NCI-H2196 treated with DMSO at 0.1 percent for 48 hours (cell line): ENCODE data around the gene NT5DC3.
"Not testable (repeated sequence)": the region's sequence is repeated elsewhere in the genome, so short reads cannot be mapped to it uniquely, and the experiment has no call there.

Experiments used
- DNase-seq: peaks from one replicate; lab custom pipeline; 2025; ENCODE audit not compliant: unreplicated experiment; lab: John Stamatoyannopoulos, UW

The NT5DC3 gene

DNA sequence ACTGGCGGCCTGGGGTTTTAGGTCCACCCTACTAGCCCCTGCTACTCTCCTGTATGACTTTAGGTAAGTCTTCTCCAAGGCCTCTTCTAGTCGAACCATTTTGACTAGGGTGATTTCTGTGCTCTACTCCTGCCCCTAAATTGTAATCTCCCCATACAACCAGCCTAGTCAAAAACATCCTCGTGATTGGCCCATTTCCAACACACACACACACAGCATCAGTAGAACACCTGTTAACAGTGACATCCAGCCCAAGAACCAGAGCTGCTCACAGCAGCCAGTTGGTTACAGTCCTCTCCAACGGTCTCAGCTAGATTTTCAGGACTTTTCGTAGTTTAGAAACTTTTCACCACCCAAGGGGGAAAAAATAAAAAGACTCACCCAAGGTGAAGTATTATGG is 30.9 kb downstream of the NT5DC3 start:
- no peak for DNase-seq

DNA sequence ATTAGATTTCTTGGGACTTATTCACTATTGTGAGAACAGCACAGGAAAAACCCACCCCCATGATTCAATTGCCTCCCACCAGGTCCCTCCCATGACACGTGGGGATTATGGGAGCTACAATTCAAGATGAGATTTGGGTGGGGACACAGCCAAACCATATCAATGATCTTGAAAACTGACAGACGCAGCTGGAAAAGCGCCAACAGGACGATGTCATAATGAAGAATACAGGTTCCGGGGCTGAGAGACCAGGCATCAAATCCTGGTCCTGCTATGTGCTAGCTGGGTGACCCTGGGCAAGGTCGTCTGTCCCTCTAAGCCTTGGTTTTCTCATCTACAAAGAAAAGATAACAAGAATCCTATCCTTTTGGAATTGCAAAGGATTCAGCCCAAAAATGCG is 31.4 kb downstream of the NT5DC3 start:
- not testable (repeated sequence) for DNase-seq

DNA sequence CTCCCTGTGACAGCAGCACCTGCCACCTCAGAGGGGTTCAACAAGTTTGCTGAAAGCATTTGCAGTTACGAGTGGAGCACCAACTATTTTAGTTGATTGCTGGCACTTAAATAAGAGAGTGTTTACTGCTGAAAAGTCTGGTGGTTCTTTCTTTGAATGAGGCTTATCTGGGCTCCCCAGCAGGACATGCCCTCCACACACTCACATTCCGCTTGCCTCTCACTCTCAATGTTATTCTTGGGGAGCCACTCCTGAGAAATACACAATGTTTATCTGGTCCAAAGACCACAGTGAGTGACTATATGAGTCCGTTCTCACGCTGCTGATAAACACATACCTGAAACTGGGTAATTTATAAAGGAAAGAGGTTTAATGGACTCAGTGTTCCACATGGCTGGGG is 31.9 kb downstream of the NT5DC3 start:
- DNase-seq: no peak

DNA sequence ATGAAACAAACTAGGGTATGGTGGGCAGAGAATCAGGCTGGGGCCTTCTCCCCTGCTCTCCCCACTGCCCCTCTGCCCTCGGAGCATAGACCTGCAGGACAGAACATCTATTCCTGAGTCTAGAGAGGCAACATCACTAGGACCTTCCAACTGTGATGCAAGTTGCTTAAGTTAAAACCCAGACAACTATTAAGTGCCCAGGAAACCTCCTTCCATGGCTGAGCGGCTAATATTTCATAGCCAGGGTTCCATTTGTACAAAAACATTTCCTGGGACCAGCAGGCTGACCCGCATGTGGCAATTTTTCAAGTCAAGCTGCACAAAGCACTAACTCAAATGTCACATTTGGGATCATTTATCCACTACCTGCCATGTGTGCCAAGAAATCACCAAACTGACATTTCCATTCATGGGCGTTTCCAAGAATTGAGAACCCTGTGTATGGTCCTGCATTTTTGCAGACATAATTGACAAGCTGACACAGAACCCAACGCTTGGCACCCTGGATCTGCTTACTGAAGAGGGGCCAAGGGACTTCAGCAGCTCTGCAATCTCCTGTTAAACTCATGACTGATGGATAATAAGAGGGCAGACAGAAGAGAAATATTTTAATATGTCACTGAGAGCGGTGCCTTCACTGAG is 32.7 kb downstream of the NT5DC3 start:
- DNase-seq: no peak

DNA sequence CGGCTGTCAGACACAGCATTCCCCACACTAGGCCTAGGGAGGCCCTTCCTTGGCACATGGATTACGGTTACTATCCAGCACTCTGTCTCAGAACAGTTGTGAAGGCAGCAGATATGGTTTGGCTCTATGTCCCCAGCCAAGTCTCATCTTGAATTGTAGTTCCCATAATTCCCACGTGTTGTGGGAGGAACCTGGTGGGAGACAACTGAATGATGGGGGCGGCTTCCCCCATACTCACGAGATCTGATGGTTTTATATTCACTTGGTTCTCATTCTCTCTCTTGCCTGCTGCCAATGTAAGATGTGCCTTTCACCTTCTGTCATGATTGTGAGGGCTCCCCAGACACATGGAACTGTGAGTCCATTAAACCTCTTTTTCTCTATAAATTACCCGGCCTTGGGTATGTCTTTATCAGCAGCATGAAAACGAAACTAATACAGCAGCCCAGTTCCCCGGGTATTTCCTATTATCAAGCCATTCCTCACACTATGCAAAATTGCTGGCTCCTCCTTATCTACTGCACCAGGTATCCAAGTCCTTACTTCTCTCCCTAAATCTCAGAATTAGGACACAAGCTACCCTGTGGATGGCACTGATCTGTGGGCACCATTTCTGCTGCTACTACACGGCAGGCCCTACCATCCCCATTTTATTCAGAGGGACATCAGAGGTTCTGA is 33.3 kb downstream of the NT5DC3 start:
- no peak for DNase-seq

DNA sequence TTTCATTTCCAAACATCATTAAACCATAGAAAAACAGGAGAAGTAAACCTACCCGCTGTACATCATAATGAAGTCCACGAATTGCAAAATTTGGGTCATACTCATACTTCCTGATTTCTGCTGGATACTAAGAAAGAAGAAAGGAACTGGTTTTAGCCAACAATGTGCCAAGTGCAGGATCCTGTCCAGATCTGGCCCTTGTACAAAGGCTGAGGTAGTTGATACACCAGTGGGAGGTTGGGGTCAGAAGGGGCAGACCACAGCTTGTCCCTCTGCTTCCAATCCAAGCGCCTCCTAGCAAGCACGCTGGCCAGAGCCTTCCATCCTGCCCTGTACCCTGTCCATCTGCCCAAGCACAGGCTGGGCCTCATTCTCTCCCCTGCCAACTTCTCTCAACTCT is 34.2 kb downstream of the NT5DC3 start:
- DNase-seq: no peak

DNA sequence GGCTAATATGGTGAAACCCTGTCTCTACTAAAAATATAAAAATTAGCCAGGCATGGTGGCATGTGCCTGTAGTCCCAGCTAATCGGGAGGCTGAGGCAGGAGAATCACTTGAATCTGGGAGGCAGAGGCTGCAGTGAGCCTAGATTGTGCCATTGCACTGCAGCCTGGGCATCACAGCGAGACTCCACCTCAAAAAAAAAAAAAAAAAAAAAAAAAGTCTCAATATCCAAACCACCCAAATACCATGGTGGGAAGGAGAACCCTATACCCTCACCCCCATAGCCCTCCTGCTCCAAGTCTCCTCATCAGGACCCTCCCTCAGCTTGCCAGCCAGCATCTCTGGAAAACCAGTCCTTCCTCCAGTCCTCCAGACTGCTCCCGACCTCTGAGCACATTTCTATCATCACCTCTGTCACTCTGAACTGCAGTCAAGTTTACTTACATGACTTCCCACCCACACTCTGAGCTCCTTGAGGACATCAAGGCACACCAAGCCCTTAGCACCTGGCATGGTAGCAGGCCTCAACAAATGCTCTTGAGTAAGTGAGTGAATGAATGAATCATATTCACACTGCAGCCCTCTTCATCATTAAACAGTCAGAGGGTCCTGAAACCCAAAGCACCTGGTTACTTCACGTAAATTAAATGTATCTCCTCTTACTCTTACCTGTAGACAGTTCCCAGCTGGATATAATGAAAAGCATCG is 35.2 kb downstream of the NT5DC3 start:
- no peak for DNase-seq

DNA sequence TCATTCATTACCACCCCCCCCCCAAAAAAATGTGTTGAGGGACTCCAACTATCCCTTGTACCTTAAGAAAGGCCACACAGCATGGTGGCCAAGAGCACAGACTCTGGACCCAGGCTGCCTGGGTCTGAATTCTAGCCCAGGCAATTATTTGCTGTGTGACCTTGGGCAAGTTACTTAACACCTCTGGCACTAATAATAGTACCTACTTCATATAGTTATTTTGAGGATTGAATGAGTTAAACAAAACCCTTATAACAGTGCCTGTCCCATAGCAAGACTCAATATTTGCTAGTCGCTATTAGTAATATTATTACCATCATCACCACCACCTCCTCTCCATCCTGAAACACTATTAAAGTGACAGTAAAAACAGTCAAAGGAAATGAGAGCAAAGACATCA is 37.2 kb downstream of the NT5DC3 start:
- DNase-seq: no peak

DNA sequence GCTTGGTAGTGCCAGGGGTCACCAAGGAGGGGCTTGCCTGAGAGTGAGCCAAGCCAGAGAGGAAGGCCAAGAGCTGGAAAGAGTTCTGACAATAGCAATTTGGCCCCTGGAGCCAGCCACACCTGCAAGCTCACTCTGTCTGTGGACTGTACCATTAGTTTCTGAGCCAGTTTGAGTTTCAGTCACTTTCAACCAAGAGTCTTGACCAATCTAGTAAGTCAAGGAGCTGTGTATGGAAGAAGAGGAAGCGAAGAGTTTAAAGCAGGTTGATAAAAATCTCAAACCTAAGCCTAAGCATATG is 38.5 kb downstream of the NT5DC3 start:
- DNase-seq: no peak

DNA sequence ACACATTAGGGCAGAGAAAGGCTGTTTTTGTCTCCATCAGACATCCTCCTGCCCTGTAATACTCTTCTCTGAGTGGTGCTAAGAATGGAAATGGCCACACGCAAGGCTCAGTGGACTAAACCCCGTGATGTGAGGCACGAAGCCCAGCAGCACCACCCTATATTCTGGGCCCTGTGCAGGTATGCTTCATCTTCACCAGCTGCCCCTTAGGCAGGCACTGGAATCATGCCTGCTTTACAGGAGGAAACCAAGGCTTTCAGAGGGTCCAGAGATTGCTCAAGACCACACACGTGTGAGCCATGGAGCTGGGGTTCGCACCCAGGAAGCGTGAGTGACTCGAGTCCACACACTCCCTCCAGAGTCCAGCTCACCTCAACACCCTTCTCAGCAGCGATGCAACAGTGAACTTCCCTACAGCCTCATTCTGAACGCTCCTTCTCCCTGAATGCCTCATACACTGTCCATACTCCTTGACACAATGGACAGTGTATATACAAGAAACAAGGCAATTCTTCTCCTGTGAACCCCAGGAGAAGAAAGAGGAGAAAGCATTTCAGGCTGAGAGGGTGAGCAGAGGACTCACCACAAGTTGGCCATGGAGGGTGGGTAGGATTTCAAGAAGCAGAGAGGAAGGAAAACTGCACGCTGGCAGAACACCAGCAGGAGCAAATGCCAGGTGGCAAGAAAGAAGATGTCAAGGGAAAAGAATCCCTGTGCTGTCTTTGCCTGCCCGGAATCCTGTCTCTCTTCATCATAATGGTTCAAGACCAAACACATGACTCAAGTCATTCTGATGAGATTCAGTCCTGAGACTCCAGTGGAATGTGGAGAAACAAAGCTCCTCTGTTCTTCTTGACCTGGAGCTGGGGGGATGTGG is 39.1 kb downstream of the NT5DC3 start:
- DNase-seq: no peak

DNA sequence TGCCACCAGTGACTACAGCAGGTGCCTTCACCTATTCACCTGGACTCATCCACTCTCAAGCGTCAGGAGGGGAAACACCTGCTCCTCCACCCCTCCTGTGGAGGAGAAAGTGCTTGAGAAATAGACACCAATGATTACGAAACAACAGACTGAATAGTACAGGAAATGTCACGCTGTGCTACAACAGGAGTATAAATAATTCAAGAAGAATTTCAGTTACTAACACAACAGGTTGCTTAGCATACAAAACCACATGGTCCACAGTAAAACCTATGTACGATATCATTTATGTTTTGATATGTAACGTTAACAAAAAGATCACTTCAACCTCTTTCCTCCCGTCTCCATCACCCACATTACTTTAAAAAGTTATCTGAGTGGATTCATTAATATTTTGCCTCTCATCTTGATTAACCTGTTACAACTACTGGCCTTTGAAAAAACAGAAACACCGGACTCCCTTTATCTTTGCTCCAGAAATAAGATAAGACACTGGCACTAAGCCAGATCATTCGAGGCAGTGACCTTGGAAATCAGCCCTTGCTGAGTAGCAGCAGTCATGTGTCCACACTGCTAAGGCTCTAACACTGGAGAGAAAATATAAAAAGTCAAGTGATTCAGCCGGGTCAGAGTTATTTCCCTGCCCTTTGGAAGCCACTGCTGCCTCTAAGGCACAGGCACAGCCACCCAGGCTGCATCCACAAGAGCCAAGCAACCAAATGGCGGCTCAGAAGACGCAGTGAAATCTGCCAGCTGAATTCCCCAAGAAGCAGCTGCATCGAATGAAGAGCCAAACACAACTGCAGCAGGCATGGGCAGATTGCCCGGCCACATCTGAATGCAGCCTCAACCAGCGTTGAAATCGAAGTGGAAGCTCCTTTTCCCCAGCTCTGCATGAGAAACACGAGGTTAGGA is 40.9 kb downstream of the NT5DC3 start:
- peak; percentile 94 for DNase-seq

DNA sequence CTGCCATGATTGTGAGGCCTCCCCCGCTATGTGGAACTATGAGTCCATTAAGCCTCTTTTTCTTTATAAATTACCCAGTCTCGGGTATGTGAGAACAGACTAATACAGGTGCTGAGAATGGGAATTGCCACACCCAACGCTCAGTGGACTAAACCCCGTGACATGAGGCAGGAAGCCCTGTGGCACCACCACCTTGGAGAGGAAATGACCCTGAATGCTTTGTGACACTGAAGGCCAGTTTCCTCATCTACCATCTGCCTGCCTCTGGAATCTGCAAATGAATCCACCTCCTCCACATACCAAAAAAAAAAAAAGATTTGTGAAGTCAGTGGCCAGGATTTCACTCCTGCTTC is 41.6 kb downstream of the NT5DC3 start:
- DNase-seq: no peak

DNA sequence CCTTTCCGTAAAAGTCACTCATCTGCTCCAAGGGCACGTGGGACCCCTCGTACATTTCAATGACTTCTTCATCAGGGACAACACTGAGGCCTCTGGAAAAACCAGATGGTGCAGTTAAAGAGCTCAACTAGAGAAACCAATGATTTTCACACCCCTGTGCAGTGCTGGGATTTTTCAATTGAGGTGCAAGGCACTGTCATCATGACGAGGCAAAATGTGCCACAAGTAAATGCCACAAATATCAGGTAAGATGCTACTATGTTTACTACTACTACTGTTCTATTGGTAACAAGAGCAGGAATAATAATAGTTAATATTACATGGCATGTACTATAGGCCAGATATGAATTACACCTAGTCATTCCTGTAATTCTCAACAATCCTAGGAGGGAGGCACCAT is 42.4 kb downstream of the NT5DC3 start:
- no peak for DNase-seq

DNA sequence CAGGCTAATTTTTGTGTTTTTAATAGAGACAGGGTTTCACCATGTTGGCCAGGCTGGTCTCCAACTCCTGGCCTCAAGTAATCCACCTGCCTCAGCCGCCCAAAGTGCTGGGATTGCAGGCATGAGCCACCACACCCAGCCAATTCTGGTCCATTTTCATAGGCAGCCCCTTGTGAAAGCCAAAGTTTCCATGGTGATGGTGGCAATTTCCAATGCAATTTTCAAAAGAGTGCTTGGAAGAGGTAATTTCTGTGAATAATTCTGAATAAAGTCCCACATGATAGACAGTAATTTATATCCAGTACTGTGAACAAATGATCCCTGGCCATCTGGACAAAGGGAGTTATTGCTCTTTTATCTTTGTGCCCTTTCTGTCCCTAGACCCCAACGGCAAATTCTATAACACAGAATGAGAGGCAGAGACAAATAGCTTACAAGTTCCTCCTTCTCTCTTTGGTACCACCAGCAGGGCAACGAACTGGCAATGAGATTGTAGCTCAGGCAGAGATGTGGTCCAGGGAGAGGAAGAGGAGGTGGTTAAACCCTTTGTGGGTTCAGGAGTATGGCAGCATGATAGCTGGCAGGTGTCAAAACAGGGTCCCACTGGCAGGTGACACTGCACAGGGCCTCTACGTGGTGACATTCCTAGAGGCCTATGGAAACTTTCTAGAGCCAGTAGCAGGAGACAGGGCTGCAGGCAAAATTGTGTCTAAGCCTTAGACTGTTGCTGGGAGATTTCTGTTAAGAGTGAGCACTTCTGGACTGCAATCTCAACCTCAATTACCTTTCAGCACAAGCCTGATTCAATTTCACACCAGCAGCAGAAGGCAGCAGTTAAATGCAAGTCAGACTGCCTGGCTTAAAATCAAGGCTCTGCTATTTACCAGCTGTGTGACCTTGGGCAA is 46.5 kb downstream of the NT5DC3 start:
- no peak for DNase-seq

DNA sequence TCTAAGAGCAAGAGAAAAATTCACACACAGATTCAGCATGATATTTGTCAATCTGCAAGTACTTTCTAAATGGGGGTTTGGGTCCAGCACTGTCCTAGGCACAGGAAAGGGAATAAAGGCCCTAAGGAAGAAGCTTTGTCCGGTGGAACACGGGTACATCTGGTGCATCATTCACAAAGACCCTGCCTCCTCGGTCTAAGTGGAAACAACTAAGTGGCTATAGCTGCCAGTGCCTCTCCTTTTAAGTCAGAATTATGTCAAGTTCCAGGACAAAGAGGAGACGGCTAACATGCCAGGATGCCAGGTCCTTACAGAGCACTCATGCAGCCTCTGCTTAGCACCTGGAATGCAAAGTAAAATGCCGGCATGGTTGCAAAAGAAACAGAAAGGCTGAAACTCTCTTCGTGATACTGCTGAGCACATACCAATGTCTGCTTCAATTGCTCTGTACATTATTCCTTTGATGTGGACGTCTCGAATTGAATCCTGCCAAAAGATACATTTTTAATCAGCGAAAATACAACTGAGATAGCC is 47.5 kb downstream of the NT5DC3 start:
- DNase-seq: no peak

DNA sequence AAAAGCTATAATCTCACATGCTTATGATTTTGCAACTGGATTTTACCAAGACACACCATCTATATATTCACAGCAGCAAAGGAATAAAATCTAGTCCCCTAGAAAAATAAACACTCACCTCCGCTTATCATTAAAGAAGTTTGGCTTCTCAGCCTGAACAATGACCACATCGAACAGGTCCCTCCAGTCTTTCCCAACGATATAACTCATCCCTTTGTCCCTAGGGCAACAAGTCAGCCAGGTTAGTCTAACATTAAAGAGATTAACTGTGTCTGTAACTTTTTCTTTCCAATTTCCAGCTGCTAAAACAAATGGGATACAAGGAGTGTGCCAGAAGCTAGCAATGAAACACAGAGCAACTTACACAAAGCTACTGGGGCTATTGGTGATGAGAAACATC is 48.0 kb downstream of the NT5DC3 start:
- DNase-seq: no peak

DNA sequence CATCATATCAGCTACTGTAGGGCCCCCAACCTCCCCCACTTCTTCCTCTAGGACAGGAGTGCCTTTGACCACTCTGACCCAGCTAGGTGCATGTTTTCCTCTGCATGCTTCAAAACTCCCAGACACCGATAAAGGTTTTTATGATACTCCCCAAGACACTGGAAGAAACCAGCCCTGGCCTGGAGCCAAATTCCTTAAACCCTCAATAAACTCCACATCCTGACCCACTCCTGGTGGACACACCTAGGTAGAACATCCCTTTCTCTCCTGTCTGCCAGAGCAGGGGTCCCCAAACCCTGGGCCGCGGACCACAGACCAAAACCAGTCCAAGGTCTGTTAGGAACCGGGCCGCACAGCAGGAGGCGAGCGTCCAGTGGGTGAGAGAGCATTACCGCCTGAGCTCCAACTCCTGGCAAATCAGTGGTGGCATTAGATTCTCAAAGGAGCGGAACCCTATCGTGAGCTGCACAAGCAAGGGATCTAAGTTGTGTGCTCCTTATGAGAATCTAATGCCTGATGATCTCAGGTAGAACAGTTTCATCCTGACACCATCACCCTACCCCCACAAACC is 49.6 kb downstream of the NT5DC3 start:
- DNase-seq: no peak

DNA sequence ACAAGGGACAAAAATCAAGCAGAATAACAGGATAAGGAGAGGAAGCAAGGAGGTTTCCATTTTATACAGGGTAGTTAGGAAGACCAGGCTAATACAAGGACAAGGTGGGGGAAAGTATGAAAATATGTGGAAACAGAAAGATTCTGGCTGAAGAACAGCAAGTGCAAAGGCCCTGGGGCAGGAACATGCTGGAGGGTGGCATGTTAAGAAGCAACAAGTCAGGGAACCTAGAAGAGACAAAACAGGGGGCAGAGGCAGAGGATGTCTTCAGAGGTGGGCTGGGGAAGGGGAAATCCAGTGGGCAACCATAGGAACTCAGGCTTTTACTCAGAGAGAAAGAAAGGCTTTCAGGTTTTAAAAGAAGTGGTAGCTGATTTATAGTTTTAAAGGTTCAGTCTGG is 54.8 kb downstream of the NT5DC3 start:
- DNase-seq: no peak
